HUES6 (cell line): ENCODE measurements around the gene MEF2C.
"Not testable (repeated sequence)": the region's sequence is repeated elsewhere in the genome, so short reads cannot be mapped to it uniquely, and the experiment has no call there.

Source experiments
- H3K27ac ChIP-seq: 2 replicates; pipeline ENCODE4 v1.7.0; 2013; ENCODE audit warnings: low read depth, mild to moderate bottlenecking, low read length, inconsistent platforms
- H3K27me3 ChIP-seq: 2 replicates; pipeline ENCODE4 v1.6.1; 2013; ENCODE audit warnings: low read length; ENCODE audit not compliant: control insufficient read depth, insufficient read depth
- H3K36me3 ChIP-seq: 2 replicates; pipeline ENCODE4 v1.6.1; 2013; ENCODE audit warnings: low read length; ENCODE audit not compliant: control insufficient read depth, insufficient read depth
- H3K4me1 ChIP-seq: 2 replicates; pipeline ENCODE4 v1.6.1; 2013; ENCODE audit warnings: low read length; ENCODE audit not compliant: control insufficient read depth, insufficient read depth
- H3K4me3 ChIP-seq: 2 replicates; pipeline ENCODE4 v1.5.1; 2013; ENCODE audit warnings: low read depth, low read length
- H3K9ac ChIP-seq: one replicate; pipeline ENCODE4 v1.6.1; 2013; ENCODE audit warnings: mild to moderate bottlenecking, low read length
- H3K9me3 ChIP-seq: 2 replicates; pipeline ENCODE4 v1.6.1; 2013; ENCODE audit warnings: low read depth, low read length; ENCODE audit not compliant: control insufficient read depth, insufficient read depth

MEF2C gene

DNA sequence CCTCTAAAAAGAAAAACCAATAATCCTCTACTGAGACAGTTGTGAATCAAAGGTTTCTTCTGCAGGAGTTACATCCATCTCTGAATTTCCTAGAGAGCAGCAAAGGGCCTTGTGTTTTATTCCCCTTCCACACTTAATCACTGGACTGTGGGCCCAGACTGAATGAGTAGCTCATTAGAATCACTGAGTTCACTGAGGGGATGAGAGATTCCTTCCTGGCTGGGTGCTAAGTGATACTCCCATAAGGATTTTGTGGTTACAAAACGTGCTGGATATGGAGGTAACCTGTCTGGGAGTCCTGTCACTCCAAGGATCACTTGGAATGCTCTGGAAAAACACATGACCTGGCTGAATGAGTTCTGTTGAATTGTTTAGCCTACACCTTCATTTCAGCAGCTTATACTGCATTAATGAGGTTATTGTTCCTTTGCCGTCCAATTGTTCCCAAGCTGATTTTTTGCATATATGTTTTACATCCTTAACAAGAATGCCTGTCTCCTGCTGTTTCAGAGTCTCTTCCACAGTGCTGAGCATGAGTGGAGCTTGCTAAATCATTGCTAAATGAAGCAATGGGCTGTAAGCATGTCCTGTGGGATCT, 82.9 kb downstream of the MEF2C start:
- Histone ChIP-seq H3K9ac (no peak overlapping the region), H3K4me1 (no peaks in the 10 kb centered on the region), H3K27ac (no peak overlapping the region), H3K36me3 (no peaks in the 10 kb centered on the region), H3K27me3 (no peaks in the 10 kb centered on the region), H3K9me3 (no peaks in the 10 kb centered on the region), H3K4me3 (no peak overlapping the region)

GRCh38 chr5:88798933-88799332, 84.1 kb downstream of the MEF2C start:
- H3K27ac ChIP-seq, H3K4me1 ChIP-seq, H3K9me3 ChIP-seq, H3K36me3 ChIP-seq, H3K4me3 ChIP-seq, H3K9ac ChIP-seq, H3K27me3 ChIP-seq: not testable (repeated sequence)

DNA sequence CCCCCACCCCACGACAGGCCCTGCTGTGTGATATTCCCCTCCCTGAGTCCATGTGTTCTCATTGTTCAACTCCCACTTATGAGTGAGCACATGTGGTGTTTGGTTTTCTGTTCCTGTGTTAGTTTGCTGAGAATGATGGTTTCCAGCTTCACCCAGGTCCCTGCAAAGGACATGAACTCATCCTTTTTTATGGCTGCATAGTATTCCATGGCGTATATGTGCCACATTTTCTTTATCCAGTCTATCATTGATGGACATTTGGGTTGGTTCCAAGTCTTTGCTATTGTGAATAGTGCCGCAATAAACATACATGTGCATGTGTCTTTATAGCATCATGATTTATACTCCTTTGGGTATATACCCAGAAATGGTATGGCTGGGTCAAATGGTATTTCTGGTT, 89.2 kb downstream of the MEF2C start:
- not testable (repeated sequence) for H3K9ac ChIP-seq, H3K27me3 ChIP-seq, H3K27ac ChIP-seq, H3K4me1 ChIP-seq, H3K4me3 ChIP-seq, H3K9me3 ChIP-seq, H3K36me3 ChIP-seq

- no peaks in the 10 kb centered on the region for H3K4me1 ChIP-seq
- H3K27me3 ChIP-seq = no peaks in the 10 kb centered on the region
- no peak overlapping the region for H3K4me3 ChIP-seq
- H3K9me3 ChIP-seq = no peaks in the 10 kb centered on the region
- H3K36me3 ChIP-seq = no peaks in the 10 kb centered on the region
- H3K9ac ChIP-seq = no peak overlapping the region
- H3K27ac ChIP-seq = no peak overlapping the region
Measured at GRCh38 chr5:88792144-88792840, 90.7 kb downstream of the MEF2C start.

- no peaks in the 10 kb centered on the region for H3K27me3 ChIP-seq
- no peaks in the 10 kb centered on the region for H3K36me3 ChIP-seq
- no peak overlapping the region for H3K4me3 ChIP-seq
- H3K27ac ChIP-seq = no peak overlapping the region
- no peak overlapping the region for H3K9ac ChIP-seq
- H3K9me3 ChIP-seq = no peaks in the 10 kb centered on the region
- H3K4me1 ChIP-seq = peaks cover 23% of the 10 kb centered on the region
Measured at GRCh38 chr5:88787856-88788255, 95.1 kb downstream of the MEF2C start.

- Histone ChIP-seq H3K27me3 (no peaks in the 10 kb centered on the region), H3K4me1 (peaks cover 23% of the 10 kb centered on the region), H3K9ac (no peak overlapping the region), H3K9me3 (no peaks in the 10 kb centered on the region), H3K4me3 (no peak overlapping the region), H3K36me3 (no peaks in the 10 kb centered on the region), H3K27ac (no peak overlapping the region)
Measured at GRCh38 chr5:88786789-88787188, 96.2 kb downstream of the MEF2C start.

- Histone ChIP-seq H3K27me3 (no peaks in the 10 kb centered on the region), H3K27ac (peak overlapping the region; percentile 81; the same call in 1 of the 2 replicates), H3K4me3 (no peak overlapping the region; the same call in 1 of the 2 replicates)
Measured at GRCh38 chr5:88785746-88786565, 97.0 kb downstream of the MEF2C start.

GRCh38 chr5:88782571-88782970, 100.4 kb downstream of the MEF2C start:
- H3K9me3 ChIP-seq = no peaks in the 10 kb centered on the region
- peaks cover 23% of the 10 kb centered on the region for H3K4me1 ChIP-seq
- no peak overlapping the region for H3K4me3 ChIP-seq
- H3K27me3 ChIP-seq = no peaks in the 10 kb centered on the region
- H3K27ac ChIP-seq = no peak overlapping the region
- H3K9ac ChIP-seq = no peak overlapping the region
- no peaks in the 10 kb centered on the region for H3K36me3 ChIP-seq

More at GRCh38 chr5:88785746-88786565, 97.0 kb downstream of the MEF2C start:
- Histone ChIP-seq H3K4me1 (peaks cover 23% of the 10 kb centered on the region), H3K36me3 (no peaks in the 10 kb centered on the region), H3K9me3 (no peaks in the 10 kb centered on the region), H3K9ac (no peak overlapping the region)

DNA sequence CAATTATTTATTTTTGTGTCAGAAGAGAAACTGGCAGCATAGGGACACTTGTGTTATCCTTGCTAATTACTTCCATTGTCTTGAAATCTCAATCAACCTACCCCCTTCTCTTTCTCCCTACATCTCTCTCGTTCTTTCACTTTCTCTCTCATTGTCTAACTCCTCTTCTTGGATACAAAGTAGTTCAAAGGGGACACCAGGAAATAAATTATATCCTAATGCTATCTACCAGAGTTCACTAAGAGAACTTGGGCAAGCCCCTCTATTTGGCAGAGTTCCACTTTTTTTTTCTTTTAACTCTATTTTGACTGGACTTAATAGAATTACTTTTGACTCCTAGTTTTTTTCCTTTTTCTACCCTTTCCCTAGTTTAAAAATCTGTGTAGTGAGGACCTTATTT, 102.2 kb downstream of the MEF2C start:
- H3K36me3 ChIP-seq = no peaks in the 10 kb centered on the region
- no peak overlapping the region for H3K27ac ChIP-seq
- H3K4me3 ChIP-seq = no peak overlapping the region
- no peaks in the 10 kb centered on the region for H3K27me3 ChIP-seq
- no peaks in the 10 kb centered on the region for H3K9me3 ChIP-seq
- H3K9ac ChIP-seq = no peak overlapping the region
- peaks cover 12% of the 10 kb centered on the region for H3K4me1 ChIP-seq

- Histone ChIP-seq H3K9me3 (no peaks in the 10 kb centered on the region), H3K4me1 (no peaks in the 10 kb centered on the region), H3K4me3 (no peak overlapping the region), H3K9ac (no peak overlapping the region), H3K36me3 (no peaks in the 10 kb centered on the region), H3K27me3 (no peaks in the 10 kb centered on the region), H3K27ac (no peak overlapping the region)
Measured at GRCh38 chr5:88778736-88779135, 104.2 kb downstream of the MEF2C start.

DNA sequence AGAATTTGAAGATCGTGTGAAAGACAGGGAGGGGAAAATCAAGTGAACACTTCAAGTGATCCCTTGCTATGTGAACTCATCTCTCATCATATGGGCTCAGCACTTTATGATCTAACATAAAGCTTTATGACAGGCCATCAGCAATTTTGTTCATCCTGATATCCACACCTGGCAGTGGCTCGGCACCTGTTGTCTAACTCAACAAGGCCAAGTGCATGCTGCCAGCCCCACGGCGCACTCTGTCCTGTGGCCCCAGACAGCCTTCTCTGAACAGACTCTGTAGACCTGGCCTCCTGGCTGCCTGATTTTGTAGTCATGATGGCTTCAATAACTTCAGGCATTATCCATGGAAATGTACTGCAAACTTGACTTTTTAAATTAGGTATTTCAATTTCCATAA, 106.3 kb downstream of the MEF2C start:
- H3K4me3 ChIP-seq = no peak overlapping the region
- no peaks in the 10 kb centered on the region for H3K27me3 ChIP-seq
- no peaks in the 10 kb centered on the region for H3K4me1 ChIP-seq
- H3K36me3 ChIP-seq = no peaks in the 10 kb centered on the region
- no peaks in the 10 kb centered on the region for H3K9me3 ChIP-seq
- no peak overlapping the region for H3K27ac ChIP-seq
- no peak overlapping the region for H3K9ac ChIP-seq
